ENCODE results near the gene TEK.

The TEK gene

GRCh38 chr9:27168951-27169350 is 59.9 kb downstream of the TEK start:
- Histone ChIP-seq H3K4me3 (ENCODE audit: low read depth in 1 of 2, low read length in 2 of 2) (no peak overlapping the region), H3K27ac (ENCODE audit: low read length) (no peak overlapping the region), H2AFZ (ENCODE audit: low read depth, low read length) (no peak overlapping the region), H3K4me1 (ENCODE audit: insufficient read depth, low read length) (no peaks in the 10 kb centered on the region), H3K36me3 (ENCODE audit: insufficient read depth, low read length) (no peaks in the 10 kb centered on the region), H3K9me3 (ENCODE audit: insufficient read depth, low read length, severe bottlenecking) (no peaks in the 10 kb centered on the region), H4K20me1 (ENCODE audit: insufficient read depth, low read length) (no peaks in the 10 kb centered on the region), H3K4me2 (ENCODE audit: insufficient read depth, low read length) (no peak overlapping the region), H3K27me3 (ENCODE audit: insufficient read depth, low read length, poor library complexity) (no peaks in the 10 kb centered on the region), H3K79me2 (ENCODE audit: insufficient read depth, low read length) (no peaks in the 10 kb centered on the region), H3K9ac (ENCODE audit: low read depth, low read length) (no peak overlapping the region)
- DNase-seq (no peak), ATAC-seq (ENCODE audit: insufficient read depth, low read depth) (no peak)
- TF ChIP-seq EZH2 (IDR thresholded peaks at IDR 0.05; ENCODE audit: borderline replicate concordance, low read depth, low read length, severe bottlenecking), result no peak
- TF ChIP-seq, protein P1, sequence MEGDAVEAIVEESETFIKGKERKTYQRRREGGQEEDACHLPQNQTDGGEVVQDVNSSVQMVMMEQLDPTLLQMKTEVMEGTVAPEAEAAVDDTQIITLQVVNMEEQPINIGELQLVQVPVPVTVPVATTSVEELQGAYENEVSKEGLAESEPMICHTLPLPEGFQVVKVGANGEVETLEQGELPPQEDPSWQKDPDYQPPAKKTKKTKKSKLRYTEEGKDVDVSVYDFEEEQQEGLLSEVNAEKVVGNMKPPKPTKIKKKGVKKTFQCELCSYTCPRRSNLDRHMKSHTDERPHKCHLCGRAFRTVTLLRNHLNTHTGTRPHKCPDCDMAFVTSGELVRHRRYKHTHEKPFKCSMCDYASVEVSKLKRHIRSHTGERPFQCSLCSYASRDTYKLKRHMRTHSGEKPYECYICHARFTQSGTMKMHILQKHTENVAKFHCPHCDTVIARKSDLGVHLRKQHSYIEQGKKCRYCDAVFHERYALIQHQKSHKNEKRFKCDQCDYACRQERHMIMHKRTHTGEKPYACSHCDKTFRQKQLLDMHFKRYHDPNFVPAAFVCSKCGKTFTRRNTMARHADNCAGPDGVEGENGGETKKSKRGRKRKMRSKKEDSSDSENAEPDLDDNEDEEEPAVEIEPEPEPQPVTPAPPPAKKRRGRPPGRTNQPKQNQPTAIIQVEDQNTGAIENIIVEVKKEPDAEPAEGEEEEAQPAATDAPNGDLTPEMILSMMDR (IDR thresholded peaks at IDR 0.05; ENCODE audit: borderline replicate concordance, extremely low read depth, low read length, poor library complexity, severe bottlenecking), result no peak

DNA sequence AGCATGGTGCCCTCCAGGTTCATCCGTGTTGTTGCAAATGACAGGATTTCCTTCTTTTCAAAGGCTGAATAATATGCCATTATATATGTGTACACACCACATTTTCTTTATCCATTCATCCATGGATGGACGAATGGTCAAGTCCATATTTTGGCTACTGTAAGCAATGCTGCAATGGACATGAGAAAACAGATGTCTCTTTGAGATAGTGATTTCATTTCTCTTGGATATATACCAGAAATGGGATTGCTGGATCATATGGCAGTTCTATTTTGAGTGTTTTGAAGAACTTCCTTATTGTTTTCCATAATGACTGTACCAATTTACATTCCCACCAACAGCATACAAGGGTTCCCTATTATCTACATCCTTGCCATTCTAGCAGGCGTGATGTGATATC is 67.9 kb downstream of the TEK start:
- Histone ChIP-seq H3K79me2 (ENCODE audit: insufficient read depth, low read length) (no peaks in the 10 kb centered on the region), H3K4me2 (ENCODE audit: insufficient read depth, low read length) (no peak overlapping the region), H4K20me1 (ENCODE audit: insufficient read depth, low read length) (no peaks in the 10 kb centered on the region), H3K9me3 (ENCODE audit: insufficient read depth, low read length, severe bottlenecking) (no peaks in the 10 kb centered on the region), H3K27me3 (ENCODE audit: insufficient read depth, low read length, poor library complexity) (no peaks in the 10 kb centered on the region), H3K4me1 (ENCODE audit: insufficient read depth, low read length) (no peaks in the 10 kb centered on the region), H3K27ac (ENCODE audit: low read length) (no peak overlapping the region), H3K4me3 (ENCODE audit: low read depth in 1 of 2, low read length in 2 of 2) (no peak overlapping the region), H3K36me3 (ENCODE audit: insufficient read depth, low read length) (no peaks in the 10 kb centered on the region), H3K9ac (ENCODE audit: low read depth, low read length) (no peak overlapping the region), H2AFZ (ENCODE audit: low read depth, low read length) (no peak overlapping the region)
- TF ChIP-seq, protein P1 (IDR thresholded peaks at IDR 0.05; ENCODE audit: borderline replicate concordance, extremely low read depth, low read length, poor library complexity, severe bottlenecking), result no peak
- no peak for TF ChIP-seq EZH2 (IDR thresholded peaks at IDR 0.05; ENCODE audit: borderline replicate concordance, low read depth, low read length, severe bottlenecking)
- DNase-seq (no peak), ATAC-seq (ENCODE audit: insufficient read depth, low read depth) (no peak)

DNA sequence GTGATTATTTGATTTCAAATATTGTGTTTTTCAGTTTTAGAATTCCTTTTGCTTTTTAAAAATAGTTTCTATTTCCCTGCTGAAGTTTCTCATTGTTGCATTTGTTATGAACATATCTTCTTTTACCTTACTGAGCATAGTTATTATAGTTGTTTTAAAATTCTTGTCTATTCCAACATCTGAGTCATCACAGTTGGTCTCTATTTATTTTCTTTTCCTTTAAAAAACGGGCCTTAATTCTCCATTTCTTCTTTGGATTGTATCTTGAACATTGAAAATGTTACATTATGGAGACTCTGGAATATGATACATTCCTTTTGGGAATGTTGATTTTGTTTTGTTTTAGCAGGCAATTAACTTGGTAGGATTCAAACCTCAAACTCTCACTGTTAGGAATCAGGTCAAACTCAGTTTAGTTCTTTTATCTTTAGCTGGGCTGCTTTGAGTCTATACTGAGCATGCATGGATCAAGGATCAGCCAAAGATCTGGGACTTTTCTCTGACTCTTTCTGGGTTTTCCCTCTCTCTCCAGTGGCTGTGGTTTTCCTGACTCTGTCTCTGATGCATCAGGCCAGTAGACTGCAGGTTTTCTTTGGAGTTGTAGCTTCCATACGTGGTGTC is 70.3 kb downstream of the TEK start:
- Histone ChIP-seq H3K9me3 (ENCODE audit: insufficient read depth, low read length, severe bottlenecking) (no peaks in the 10 kb centered on the region), H3K4me2 (ENCODE audit: insufficient read depth, low read length) (no peak overlapping the region), H3K27ac (ENCODE audit: low read length) (no peak overlapping the region), H4K20me1 (ENCODE audit: insufficient read depth, low read length) (no peaks in the 10 kb centered on the region), H3K79me2 (ENCODE audit: insufficient read depth, low read length) (no peaks in the 10 kb centered on the region), H3K27me3 (ENCODE audit: insufficient read depth, low read length, poor library complexity) (no peaks in the 10 kb centered on the region), H3K4me1 (ENCODE audit: insufficient read depth, low read length) (no peaks in the 10 kb centered on the region), H3K36me3 (ENCODE audit: insufficient read depth, low read length) (no peaks in the 10 kb centered on the region), H3K9ac (ENCODE audit: low read depth, low read length) (no peak overlapping the region), H3K4me3 (ENCODE audit: low read depth in 1 of 2, low read length in 2 of 2) (no peak overlapping the region), H2AFZ (ENCODE audit: low read depth, low read length) (no peak overlapping the region)
- no peak for ATAC-seq (ENCODE audit: insufficient read depth, low read depth)
- no peak for DNase-seq
- TF ChIP-seq, protein P1 (IDR thresholded peaks at IDR 0.05; ENCODE audit: borderline replicate concordance, extremely low read depth, low read length, poor library complexity, severe bottlenecking), result no peak
- TF ChIP-seq EZH2 (IDR thresholded peaks at IDR 0.05; ENCODE audit: borderline replicate concordance, low read depth, low read length, severe bottlenecking), result no peak

All from DND-41 (cell line).